NCI-H524 treated with DMSO at 0.1 percent for 48 hours (cell line): ENCODE results near the gene LYPD4.
A peak's percentile ranks its signal among the peaks of the same experiment; 100 is the strongest.
"Not testable (repeated sequence)": the region's sequence is repeated elsewhere in the genome, so short reads cannot be mapped to it uniquely, and the experiment has no call there.

Experiments
- DNase-seq: peaks from one replicate; lab custom pipeline; 2025; lab: John Stamatoyannopoulos, UW

Gene LYPD4

GRCh38 chr19:41844601-41845000 lies at the start of gene LYPD4:
TSS of gene LYPD4 (minus strand) at chr19:41844683. CDS start at chr19:41839285, 5,398 bp downstream.
- DNase-seq: no peak

DNA sequence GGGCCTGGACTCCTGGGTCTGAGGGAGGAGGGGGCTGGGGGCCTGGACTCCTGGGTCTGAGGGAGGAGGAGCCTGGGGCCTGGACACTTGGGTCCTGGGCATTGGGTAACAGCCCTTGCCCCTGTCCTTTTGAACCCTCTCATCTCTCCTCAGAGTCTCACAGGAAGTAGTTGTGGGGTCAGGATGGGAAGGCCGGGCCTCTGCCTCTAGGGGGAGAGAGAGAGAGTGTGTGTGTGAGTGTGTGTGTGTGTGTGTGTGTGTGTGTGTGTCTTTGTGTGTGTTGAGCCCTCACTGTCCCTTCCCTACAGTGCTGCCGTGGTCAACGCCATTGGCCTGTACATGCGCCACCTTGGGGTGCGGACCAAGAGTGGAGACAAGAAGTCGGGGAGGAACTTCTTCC lies 49.4 kb upstream of the LYPD4 start:
- no peak for DNase-seq

- DNase-seq: no peak
These were observed 47.9 kb upstream of the LYPD4 start for GRCh38 chr19:41892173-41892902.

DNA sequence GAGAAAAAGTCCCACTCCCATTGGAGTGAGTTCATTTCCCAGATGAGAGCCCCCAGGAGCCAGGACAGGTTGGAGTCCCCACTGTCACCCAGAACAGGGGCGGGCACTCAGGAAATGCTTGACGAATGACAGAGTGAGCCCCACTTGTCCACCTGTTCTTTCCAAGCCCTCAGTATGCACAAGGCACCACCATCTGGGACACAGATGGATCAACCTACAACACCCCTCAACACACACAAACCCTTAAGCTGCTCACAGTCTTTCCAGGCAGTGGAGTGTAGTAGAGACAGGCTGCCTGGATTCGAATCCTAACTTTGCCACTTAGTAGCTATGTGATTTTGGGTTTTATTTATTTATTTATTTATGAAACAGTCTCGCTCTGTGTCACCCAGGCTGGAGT lies 46.5 kb upstream of the LYPD4 start:
- DNase-seq: peak; percentile 81

GRCh38 chr19:41889896-41890295 lies 45.4 kb upstream of the LYPD4 start:
- no peak for DNase-seq

- no peak for DNase-seq
These were observed 44.4 kb upstream of the LYPD4 start for GRCh38 chr19:41888926-41889325.

- no peak for DNase-seq
These were observed 43.4 kb upstream of the LYPD4 start for GRCh38 chr19:41887711-41888382.

DNA sequence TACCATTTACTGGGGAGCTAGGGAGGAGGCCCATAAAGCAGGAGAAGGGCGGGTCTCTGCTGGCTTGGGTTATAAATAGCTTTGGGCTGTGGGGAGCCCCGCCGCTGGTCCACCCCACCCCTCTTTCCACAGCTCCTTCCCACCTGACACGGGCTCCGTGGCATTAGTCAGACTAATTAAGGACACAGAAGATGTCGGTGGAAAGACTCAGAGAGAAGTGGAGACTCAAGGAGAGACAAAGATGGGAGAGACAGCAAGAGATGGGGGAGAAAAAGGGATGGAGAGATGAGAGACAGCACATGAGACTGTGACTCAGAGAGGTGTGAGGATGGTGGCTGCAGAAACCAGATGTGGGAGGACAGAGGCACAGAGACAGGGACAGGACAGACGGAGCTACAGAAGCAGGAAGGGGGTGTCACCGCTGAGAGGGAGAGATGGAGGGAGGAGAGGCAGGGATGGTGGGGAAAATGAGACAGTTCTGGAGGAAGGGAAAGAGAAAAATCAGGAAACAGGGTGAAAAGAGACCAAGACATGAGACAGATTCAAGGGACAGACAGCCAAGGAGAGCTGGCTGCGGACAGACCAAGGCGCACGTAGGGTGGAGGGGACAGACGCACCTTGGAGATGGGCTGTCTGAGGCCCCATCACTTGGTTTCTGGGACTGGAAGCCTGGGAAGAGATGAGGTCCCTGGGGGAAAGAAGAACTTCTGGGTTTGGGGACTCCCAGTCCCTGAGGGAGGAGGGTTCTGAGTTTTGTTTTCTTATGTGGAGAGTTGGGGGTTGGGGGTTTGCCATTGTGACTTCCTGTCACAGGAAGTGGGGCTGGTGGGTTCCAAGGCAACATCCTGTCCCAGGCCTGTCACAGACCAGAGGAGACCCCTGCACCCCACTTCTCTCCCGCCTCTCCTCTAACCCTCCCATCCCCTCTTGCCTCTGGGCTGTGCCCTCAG lies 42.6 kb upstream of the LYPD4 start:
- no peak for DNase-seq

GRCh38 chr19:41883821-41884733 lies 39.6 kb upstream of the LYPD4 start:
- peak; percentile 91 for DNase-seq

GRCh38 chr19:41883463-41883820 lies 39.0 kb upstream of the LYPD4 start:
- DNase-seq: no peak

GRCh38 chr19:41882568-41883462 lies 38.3 kb upstream of the LYPD4 start, which contains the start of gene ARHGEF1:
TSS of gene ARHGEF1 (plus strand) at chr19:41883184. CDS start at chr19:41888083, 4,899 bp downstream.
- no peak for DNase-seq

DNA sequence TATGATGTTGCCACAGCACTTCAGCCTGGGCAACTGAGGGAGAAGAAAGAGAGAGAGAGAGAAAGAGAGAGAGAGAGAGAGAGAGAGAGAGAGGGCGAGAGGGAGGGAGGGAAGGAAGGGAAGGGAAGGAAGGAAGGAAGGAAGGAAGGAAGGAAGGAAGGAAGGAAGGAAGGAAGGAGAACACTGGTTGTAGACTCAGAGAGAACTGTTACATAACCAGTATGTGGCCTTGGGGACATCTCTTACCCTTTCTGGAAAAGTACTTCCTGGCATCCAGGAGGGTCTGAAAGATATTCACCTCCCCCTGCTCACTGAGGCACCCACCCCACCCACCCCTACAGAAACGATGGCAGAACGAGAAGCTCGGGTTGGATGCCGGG lies 35.8 kb upstream of the LYPD4 start:
- no peak for DNase-seq

GRCh38 chr19:41879670-41880328 lies 35.3 kb upstream of the LYPD4 start:
- no peak for DNase-seq

- DNase-seq: no peak
These were observed 34.6 kb upstream of the LYPD4 start for GRCh38 chr19:41879080-41879479.

DNA sequence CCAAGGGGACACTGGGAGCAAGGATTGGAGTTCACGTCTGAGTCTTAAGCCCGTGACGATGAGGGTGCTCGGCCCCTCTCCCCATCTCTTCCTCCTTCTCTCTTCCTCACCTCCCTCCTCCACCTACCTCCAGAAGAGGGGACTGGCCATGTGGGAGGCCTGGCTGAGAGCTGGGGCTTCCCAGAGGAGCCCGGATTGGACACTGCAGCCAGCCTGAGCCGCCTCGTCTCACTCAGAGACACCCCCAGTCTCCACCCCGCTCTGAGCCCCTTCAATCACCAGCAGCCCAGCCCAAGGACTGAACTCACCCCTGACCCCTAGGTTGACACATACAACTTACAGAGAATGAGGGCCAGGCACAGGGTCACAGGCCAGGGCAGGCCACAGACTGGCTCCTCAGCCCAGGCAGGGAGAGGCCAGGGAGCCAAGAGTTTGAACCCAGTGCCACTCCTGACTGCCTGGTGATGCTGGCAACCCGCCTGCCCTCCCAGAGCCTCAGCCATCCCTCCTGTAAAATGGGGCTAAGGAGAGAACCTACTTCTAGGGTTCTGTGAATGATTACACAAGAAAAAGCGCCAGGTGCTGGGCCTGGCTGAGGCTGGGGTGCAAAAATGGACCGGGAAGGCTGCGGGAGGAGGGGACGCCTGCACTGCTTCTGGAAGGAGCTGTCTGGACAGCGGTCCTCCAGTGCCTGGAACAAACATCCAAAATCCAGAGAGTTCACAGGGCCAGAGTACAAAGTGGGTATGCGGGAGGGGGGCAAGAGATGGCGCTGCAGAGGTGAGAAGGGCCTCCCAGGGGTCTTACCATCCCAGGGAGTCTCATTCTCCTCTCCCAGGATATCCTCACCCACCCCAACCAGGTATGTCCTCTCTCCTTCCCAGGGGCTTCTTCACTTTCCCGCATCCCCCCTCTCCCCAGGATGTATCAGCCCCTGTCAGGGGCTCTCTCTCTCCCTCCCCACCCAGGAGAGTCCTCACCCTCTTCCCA lies 33.7 kb upstream of the LYPD4 start:
- DNase-seq: no peak

GRCh38 chr19:41876847-41877832 lies 32.7 kb upstream of the LYPD4 start, which contains the start of gene CD79A:
TSS of gene CD79A (plus strand) at chr19:41877279. CDS start at chr19:41877305, 26 bp downstream.
- DNase-seq: no peak

DNA sequence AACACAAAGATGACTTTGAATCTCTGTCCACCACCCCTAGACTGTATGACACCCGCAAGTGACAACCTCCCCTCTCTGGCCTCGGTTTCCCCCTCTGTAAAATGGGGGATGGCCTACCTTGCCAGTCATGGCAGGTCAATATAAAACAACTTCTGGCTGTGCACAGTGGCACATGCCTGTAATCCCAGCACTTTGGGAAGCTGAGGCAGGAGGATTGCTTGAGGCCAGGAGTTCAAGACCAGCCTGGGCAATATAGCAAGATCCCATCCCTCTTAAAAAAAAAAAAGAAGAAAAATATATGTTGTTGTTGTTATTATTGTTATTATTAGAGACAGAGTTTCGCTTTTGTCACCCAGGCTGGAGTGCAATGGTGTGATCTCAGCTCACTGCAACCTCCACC lies 31.5 kb upstream of the LYPD4 start:
- DNase-seq: not testable (repeated sequence)
